Limb (tissue), 2 donors: Measurements from ENCODE around the gene CERS5.

Experiments
- DNase-seq, 2 donors: peaks; one replicate each; pipeline ENCODE4 v3.0.0-alpha.2; 2016; ENCODE audit errors: extremely low spot score in 2 of 2

Gene CERS5

GRCh38 chr12:50132505-50133135, 34.5 kb downstream of the CERS5 start:
- no peak for DNase-seq

DNA sequence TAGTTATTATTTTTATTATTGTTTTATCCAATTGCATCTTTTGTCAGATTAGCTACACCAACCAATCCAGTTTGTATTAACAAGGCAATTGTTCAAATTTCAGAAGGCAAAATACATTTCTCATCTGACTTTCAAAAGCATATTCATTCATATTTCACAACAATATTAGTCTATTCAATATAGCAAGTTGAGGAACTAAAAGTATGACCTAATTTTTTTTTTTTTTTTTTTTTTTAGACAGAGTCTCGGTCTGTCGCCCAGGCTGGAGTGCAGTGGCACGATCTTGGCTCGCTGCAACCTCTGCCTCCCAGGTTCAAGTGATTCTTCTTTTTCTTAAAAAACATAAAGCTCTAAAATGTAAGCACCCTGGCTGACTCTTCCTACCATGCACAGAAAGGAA, 37.9 kb downstream of the CERS5 start:
- DNase-seq, result no peak

DNA sequence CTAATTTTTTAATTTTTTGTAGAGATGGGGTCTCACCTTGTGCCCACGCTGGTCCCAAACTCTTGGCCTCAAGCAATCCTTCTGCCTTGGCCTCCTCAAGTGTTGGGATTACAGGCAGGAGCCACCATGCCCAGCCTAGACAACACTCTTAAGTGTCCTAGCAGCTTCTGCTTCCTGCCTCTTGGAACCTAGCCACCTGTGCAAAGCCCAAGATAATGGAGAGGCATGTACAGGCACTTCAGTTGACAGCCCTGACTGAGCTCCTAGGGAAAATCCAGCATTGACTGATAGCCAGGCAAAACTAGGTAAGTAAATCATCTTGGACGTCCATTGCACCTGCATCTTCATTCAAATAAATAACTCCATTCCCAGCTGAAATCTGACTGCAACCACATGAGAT, 39.6 kb downstream of the CERS5 start:
- DNase-seq, result no peak

GRCh38 chr12:50123203-50123602, 44.0 kb downstream of the CERS5 start:
- no peak for DNase-seq

GRCh38 chr12:50121641-50122040, 45.5 kb downstream of the CERS5 start:
- no peak for DNase-seq

DNA sequence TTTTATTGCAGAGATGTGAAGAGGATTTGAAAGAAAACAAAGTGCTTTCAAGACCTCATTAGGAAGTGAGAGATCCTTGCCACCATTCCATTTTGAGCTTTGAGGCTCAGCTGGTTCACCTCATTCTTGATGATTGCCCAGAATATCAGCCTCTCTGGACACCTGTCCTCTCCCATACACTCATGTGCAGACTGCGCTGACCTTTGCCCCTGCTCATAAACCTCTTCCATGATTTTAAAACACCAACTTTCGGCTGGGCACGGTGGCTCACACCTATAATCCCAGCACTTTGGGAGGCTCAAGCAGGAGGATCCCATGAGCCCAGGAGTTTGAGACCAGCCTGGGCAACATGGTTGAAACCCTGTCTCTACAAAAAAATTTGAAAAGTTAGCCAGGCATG, 46.2 kb downstream of the CERS5 start:
- no peak for DNase-seq

GRCh38 chr12:50120521-50120920, 46.6 kb downstream of the CERS5 start:
- DNase-seq, result no peak

GRCh38 chr12:50119387-50119786, 47.8 kb downstream of the CERS5 start:
- DNase-seq, result no peak

DNA sequence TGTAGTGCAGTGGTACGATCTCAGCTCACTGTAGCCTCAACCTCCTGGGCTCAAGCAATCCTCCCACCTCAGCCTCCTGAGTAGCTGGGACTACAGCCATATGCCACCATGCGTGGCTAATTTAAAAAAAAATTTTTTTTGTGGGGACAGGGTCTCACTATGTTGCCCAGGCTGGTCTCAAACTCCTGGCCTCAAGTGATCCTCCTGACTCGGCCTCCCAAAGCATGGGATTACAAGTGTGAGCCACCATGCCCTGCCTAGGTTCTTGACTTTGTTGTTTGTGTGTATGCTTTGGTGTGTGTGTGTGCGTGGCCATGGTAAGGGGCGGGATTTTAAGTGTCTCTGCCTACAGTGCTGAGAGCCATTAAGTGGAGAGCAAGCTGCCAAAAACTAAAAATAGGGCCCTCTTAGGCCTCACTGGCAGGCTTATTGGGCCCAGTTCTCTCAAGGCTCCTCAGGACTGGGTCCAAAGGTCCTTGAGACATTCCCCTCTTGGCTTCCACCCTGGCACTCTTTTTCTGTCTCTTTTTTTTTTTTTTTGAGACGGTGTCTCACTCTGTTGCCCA, 50.0 kb downstream of the CERS5 start:
- no peak for DNase-seq

GRCh38 chr12:50112456-50113218, 54.5 kb downstream of the CERS5 start:
- no peak for DNase-seq

DNA sequence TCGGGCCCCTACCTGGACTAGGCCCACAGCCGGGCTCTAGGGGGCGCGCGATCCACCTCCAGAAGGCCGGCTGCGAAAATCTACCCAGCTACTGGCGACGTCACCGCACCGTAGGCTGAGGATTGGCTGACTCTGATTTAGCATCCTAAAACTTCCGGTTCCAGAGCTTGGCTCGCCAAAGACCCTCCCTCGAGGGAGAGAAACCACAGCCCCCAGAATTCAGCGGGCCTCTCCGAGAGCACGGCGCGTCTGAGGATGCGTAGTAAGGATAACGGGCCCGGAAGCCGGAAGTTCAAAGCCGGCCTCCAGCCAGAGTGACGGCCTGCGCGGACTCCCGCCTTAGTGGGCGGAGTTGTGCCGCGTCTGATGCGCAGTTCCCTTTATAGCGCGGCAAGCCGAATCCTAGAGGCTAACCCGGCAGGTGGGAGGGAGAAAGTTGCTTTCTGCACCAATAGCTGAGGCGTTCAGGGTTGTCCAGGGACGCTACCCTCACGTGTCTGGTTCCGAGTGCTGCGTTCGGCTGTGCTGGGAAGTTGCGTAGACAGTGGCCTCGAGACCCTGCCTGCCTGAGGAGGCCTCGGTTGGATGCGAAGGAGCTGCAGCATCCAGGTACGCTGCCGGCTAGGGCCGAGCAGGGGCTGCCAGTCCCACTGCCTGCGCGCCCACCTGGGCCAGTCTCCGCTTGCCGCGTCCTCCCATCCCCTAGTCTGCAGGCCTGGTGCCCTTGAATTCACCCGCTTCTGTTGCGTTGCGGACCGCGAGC, 55.3 kb downstream of the CERS5 start, which contains the start of gene COX14:
TSS of gene COX14 (plus strand) at position 544 of the 763 bp plus-strand sequence. CDS start 7,808 bp downstream, outside the sequence.
- peak; percentile 99 for DNase-seq

DNA sequence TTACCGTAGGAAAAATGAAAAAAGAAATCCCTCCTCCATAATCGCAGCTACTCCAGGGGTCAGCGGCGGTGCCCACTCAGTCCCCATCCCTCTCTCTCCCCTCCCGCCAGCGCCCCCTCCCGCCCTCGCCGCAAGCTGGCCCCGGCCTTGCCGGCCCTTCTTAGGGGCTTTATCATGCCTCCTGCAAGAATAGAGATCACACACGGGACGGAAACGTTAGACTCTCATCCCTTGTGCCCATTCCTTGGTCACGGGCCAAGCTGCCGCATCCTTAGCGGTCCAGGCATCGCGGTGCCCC, 55.8 kb downstream of the CERS5 start:
- no peak for DNase-seq

GRCh38 chr12:50110762-50111351, 56.3 kb downstream of the CERS5 start:
- DNase-seq, result no peak

DNA sequence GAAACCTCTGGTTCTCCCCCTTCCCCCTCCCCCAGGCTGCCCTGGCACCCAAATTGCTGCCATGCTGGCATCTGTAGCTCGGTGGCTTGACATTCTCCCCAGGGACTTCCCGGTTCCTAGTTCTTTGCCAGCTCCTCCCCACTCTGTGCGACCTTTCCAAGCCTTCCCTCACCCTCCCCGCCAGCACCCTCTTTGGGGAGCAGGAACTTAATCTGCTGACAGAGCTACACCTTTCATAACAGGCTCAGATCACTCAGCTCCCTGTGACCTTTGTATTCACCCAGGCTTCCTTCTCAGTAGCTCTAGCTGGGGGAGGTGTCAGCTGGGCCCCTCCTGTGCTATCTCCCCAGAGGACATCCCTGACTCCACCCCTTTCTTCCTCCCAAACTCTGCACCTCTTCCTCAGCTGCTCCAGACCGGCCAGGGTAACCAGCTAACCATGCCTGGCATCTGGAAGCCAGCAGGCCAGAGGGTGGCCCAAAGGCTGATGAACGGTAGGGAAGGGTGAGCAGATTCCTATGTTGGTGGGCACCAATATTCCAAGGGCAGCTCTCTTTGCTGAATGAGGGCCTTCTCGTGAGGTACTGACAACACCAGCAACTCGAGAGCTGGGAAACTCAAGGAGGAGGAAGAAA, 56.9 kb downstream of the CERS5 start:
- no peak for DNase-seq

DNA sequence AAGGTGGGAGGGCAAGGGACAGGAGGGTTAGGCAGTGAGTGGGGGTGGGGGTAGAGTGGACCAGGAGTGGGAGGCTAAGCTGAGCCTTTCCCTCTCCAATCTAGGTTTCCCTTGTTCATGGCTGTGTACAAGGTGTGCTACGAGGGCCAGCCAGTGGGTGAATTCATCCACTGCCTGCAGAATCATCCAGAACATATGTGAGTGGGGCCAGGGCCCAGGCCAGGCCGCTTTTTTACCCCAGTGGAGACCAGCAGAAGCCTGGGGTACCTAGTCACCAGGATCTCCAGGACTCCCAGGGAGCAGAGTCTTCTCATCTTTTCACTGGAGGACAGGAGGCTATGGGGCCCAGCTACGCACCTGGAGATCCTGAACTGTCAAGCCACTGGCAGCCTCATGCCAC, 57.9 kb downstream of the CERS5 start:
- DNase-seq, result no peak

DNA sequence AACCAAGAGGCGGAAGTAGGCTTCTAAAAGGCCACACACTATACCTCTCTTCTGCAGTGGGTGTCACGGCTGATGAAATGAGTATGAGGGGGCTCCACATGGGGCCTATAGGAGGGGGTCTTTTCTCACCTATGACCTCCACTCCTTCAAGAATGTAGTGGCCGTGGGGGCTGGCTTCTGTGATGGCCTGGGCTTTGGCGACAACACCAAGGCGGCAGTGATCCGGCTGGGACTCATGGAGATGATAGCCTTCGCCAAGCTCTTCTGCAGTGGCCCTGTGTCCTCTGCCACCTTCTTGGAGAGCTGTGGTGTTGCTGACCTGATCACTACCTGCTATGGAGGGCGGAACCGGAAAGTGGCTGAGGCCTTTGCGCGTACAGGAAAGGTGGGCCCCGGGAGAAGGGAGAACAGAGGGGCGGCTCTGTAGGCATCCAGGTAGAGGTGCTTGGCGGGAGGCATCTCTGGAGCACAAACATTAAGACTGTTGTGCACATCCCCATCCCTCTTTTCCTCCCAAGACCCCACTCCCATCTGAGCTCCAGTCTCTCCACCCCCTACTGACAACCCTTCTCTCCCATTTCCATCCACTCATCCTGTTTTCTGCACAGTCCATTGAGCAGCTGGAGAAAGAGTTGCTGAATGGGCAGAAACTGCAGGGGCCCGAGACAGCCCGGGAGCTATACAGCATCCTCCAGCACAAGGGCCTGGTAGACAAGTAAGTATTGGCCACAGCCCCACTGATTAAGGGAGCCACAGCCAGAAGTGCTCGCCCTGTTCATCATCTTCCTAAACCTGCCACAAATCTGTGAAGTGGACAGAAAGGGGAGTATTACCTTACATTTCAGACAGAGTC, 59.5 kb downstream of the CERS5 start:
- no peak for DNase-seq

DNA sequence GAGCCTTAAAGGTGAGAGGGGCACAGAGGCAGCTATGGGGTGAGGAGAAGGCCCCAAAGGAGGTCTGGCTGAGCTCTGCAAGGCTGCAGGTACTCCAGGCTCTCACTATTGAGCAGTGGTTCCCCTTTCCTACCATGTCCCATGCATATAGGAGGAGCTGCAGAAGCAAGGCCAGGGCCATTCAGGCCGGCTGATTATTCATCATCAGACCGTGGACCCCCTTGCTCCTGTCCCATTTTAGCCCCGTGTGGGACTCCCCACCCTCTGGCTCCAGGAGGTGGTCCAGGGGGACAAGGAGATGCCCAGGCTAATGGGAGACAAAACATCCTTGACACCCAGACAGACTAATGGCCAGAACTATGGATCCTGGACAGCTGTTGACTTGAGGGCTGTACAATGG, 60.3 kb downstream of the CERS5 start:
- DNase-seq, result no peak

DNA sequence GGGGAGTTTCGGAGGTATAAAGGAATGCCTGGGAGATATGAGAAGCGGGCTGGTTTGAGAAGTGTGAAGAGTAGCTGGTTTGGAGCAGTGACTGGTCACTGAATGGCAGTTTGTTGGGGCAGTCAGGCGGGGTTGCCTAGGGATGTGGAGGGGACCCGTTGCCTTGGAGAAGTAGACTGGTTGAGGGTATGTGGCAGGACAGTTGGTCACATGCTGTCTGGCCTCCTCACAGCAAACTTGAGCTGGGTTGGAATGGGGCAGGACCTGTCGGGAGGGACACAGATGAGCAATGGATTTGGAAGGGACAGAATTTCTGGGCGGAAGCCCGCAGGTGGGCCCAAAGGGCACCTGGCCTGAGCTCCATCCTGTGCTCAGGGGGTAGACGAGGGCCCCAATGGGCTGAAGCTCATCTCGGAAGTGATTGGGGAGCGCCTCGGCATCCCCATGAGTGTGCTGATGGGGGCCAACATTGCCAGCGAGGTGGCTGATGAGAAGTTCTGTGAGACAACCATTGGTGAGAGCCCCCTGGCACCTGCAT, 61.2 kb downstream of the CERS5 start:
- DNase-seq, result no peak

DNA sequence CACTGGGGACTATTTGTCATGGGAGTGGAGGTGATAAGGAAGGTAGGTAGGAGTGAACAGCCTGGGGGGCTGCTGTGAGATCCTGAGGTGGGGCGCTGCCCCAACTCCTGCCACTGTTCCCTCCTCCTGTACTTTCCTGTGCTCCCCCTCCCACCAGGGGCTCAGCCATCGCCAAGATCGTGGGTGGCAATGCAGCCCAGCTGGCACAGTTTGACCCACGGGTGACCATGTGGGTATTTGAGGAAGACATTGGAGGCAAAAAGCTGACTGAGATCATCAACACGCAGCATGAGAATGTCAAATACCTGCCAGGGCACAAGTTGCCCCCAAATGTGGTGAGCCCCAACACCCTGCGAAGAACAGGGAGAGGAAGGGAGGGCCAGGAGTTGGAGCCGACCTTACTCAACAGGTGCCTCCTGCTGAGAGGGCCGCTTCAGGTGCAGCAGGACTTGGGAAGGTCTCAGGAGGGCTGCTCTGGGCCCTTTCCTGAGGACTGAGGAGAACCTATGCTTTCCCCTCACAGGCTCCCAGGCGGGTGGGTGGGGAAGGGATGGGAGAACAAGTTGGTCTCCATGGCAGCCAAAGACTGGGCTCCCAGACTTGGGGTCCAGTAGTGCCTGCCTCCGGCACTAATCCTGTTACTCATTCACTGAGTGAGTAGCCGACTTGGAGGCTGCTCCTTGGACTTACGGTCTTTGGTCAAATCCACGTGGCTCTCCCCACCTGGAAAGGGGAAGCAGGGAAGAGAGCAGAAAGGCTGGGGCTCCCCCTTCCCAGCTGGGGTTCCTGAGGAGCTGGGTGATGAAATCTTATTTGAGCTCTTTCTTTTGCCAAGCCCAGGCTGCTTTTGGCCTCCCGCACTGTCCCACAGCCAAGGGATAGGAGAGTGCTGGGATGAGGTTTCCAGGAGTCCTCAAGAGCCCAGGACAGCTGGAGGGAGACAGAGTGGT, 62.5 kb downstream of the CERS5 start:
- DNase-seq, result no peak
